ENCODE measurements around the gene ANKRD10. TPM values are rescaled to one million over a fixed set of nuclear protein-coding genes. Genes with fewer than 3 reads are reported as not detected.

Gene ANKRD10
- total and polyA plus RNA-seq, 7 donors: 82.0 to 225 (median 115) TPM

- Histone ChIP-seq H3K27me3 (ENCODE audit: insufficient read depth in 3 of 3, low read length in 2 of 3) (peaks cover 0 to 3% (median 0%) of the 10 kb centered on the region in 3 donors), H3K36me3 (ENCODE audit: insufficient read depth in 1 of 2, low read depth in 1 of 2) (no peaks in the 10 kb centered on the region), H3K4me1 (no peaks in the 10 kb centered on the region), H3K9me3 (no peaks in the 10 kb centered on the region), H3K27ac (no peak overlapping the region), H3K4me3 (no peak overlapping the region)
- intact Hi-C loops (cut with DNase I): no loop called here
- DNase-seq: no peak
- no peak for ATAC-seq
- WGBS, 3 donors: 91 to 93% (median 91%) methylated on average over 15 to 16 of the region's 16 CpGs
- TF ChIP-seq, protein P1, sequence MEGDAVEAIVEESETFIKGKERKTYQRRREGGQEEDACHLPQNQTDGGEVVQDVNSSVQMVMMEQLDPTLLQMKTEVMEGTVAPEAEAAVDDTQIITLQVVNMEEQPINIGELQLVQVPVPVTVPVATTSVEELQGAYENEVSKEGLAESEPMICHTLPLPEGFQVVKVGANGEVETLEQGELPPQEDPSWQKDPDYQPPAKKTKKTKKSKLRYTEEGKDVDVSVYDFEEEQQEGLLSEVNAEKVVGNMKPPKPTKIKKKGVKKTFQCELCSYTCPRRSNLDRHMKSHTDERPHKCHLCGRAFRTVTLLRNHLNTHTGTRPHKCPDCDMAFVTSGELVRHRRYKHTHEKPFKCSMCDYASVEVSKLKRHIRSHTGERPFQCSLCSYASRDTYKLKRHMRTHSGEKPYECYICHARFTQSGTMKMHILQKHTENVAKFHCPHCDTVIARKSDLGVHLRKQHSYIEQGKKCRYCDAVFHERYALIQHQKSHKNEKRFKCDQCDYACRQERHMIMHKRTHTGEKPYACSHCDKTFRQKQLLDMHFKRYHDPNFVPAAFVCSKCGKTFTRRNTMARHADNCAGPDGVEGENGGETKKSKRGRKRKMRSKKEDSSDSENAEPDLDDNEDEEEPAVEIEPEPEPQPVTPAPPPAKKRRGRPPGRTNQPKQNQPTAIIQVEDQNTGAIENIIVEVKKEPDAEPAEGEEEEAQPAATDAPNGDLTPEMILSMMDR (IDR thresholded peaks at IDR 0.05): no peak
Observed at GRCh38 chr13:110830331-110830730, 84.5 kb downstream of the ANKRD10 start.

- ATAC-seq: no peak
Observed at GRCh38 chr13:110829486-110829885, 85.4 kb downstream of the ANKRD10 start.

DNA sequence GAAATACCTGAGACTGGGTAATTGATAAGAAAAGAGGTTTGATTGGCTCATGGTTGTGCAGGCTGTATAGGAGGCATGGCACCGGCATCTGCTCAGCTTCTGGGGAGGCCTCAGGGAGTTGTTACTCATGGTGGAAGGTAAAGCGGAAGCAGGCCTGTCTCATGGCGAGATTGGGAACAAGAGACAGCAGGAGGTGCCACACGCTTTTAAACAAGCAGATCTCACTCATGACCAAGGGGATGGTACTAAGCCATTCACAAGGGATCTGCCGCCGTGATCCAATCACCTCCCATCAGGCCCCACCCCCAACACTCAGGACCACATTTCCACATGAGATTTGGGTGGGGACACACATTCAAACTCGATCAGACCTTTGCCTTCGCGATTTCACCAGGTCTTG, 86.2 kb downstream of the ANKRD10 start:
- no peak for DNase-seq
- no peaks in the 10 kb centered on the region for H3K36me3 ChIP-seq (ENCODE audit: insufficient read depth in 1 of 2, low read depth in 1 of 2)
- no peaks in the 10 kb centered on the region for H3K9me3 ChIP-seq
- no peak for ATAC-seq
- peaks cover 0 to 3% (median 0%) of the 10 kb centered on the region in 3 donors for H3K27me3 ChIP-seq (ENCODE audit: insufficient read depth in 3 of 3, low read length in 2 of 3)
- 90 to 92% (median 90%) methylated on average over 9 of the region's 9 CpGs for WGBS, 3 donors
- no peak overlapping the region for H3K27ac ChIP-seq
- intact Hi-C loops (cut with DNase I): no loop called here
- H3K4me1 ChIP-seq: no peaks in the 10 kb centered on the region
- TF ChIP-seq, protein P1 (IDR thresholded peaks at IDR 0.05): no peak
- no peak overlapping the region for H3K4me3 ChIP-seq

More at GRCh38 chr13:110829486-110829885, 85.4 kb downstream of the ANKRD10 start:
- Histone ChIP-seq H3K4me3 (no peak overlapping the region), H3K27ac (no peak overlapping the region), H3K9me3 (no peaks in the 10 kb centered on the region), H3K36me3 (ENCODE audit: insufficient read depth in 1 of 2, low read depth in 1 of 2) (no peaks in the 10 kb centered on the region), H3K27me3 (ENCODE audit: insufficient read depth in 3 of 3, low read length in 2 of 3) (peaks cover 0 to 3% (median 0%) of the 10 kb centered on the region in 3 donors), H3K4me1 (no peaks in the 10 kb centered on the region)
- TF ChIP-seq, protein P1 (IDR thresholded peaks at IDR 0.05): no peak
- intact Hi-C loops (cut with DNase I): no loop called here
- WGBS, 3 donors: 91 to 97% (median 93%) methylated on average over 8 of the region's 8 CpGs
- no peak for DNase-seq

Other genes with a start within 250 kb of the ANKRD10 start
- gene CARS2, start 209.0 kb downstream of the ANKRD10 start, total RNA-seq: 10 to 100 TPM; 41.3 to 59.0 (median 49.5) TPM
- 10 to 100 TPM; 56.3 to 85.2 (median 57.0) TPM for gene CARS2, start 209.0 kb downstream of the ANKRD10 start, polyA plus RNA-seq
- 1 to 10 TPM; 5.2 to 7.0 (median 5.9) TPM for gene ING1, start 201.4 kb downstream of the ANKRD10 start, total RNA-seq
- 10 to 100 TPM in 2 of 3 donors, 1 to 10 TPM in 1; 8.2 to 16.9 (median 13.8) TPM for gene ING1, start 201.4 kb downstream of the ANKRD10 start, polyA plus RNA-seq
- gene ARHGEF7, start 200.2 kb upstream of the ANKRD10 start, total RNA-seq: 10 to 100 TPM; 44.1 to 53.6 (median 52.7) TPM
- gene ARHGEF7, start 200.2 kb upstream of the ANKRD10 start, polyA plus RNA-seq: 10 to 100 TPM; 21.6 to 46.8 (median 22.3) TPM